Muscle layer of colon (tissue), 2 donors: ENCODE data around the gene AXDND1.
A peak's percentile ranks its signal among the peaks of the same experiment; 100 is the strongest.

Experiments used
- H3K27ac ChIP-seq: one replicate; pipeline ENCODE4 v1.7.0; 2013; ENCODE audit warnings: low read depth, mild to moderate bottlenecking, low read length, moderate library complexity
- H3K27me3 ChIP-seq, 2 donors: one replicate each; pipeline ENCODE4 v1.7.0; 2013; ENCODE audit warnings: low read length in 2 of 2, mild to moderate bottlenecking in 2 of 2; ENCODE audit not compliant: insufficient read depth in 2 of 2, control insufficient read depth in 1 of 2
- H3K36me3 ChIP-seq: one replicate; pipeline ENCODE4 v1.7.0; 2013; ENCODE audit warnings: mild to moderate bottlenecking, low read length; ENCODE audit not compliant: insufficient read depth
- H3K4me1 ChIP-seq: one replicate; pipeline ENCODE4 v1.7.0; 2013; ENCODE audit warnings: mild to moderate bottlenecking, low read length; ENCODE audit not compliant: insufficient read depth
- H3K4me3 ChIP-seq, 2 donors: one replicate each; pipeline ENCODE4 v1.7.0; 2013; ENCODE audit warnings: low read length in 2 of 2, low read depth in 1 of 2, mild to moderate bottlenecking in 1 of 2, moderate library complexity in 1 of 2
- H3K9ac ChIP-seq: one replicate; pipeline ENCODE4 v1.7.0; 2013; ENCODE audit warnings: low read length
- H3K9me3 ChIP-seq: one replicate; pipeline ENCODE4 v1.7.0; 2013; ENCODE audit warnings: mild to moderate bottlenecking, low read length
- donor health status: abdominal sarcoma.
- donor health status: Adenocarcinoma of cecum.

The AXDND1 gene

DNA sequence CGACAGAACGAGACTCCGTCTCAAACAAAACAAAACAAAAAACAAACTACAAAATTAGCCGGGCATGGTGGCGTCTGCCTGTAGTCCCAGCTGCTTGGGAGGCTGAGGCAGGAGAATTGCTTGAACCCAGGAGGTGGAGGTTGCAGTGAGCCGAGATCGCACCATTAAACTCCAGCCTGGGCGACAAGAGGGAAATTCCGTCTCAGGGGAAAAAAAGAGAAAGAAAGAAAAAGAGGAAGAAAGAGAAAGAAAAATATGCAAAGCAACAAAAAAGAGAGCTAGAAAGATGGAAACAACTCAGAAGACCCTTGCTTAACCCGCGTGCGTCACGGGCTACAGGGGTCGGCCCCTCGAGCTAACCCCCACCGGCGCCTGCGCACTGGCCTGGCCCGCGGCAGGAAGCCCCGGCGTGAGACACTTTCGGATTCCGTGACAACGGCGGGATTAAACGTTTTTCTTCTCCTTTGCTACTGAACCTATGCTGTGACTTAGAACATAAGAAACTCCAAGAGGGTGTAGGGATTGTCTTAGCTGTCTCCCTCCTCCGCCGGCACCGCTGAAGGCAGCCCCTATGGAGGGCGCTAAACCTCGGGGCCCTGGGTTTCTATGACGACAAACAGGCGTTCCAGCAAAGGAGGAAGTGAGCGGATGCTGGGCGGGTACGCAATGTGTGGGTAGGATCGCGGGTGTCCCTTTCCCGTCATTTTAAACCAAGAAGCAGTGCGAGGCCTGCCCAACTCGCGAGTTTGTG lies at the start of gene AXDND1:
TSS of gene AXDND1 (plus strand) at position 630 of the 751 bp plus-strand sequence. CDS start 539 bp downstream, outside the sequence.
- Histone ChIP-seq H3K4me3 (peak within 1 kb of the TSS; percentile 84 to 85), H3K36me3 (no peaks in the 10 kb centered on the region), H3K27ac (peak within 1 kb of the TSS; percentile 80), H3K9ac (peak within 1 kb of the TSS; percentile 78), H3K27me3 (no peaks in the 10 kb centered on the region), H3K4me1 (peaks cover 3% of the 10 kb centered on the region), H3K9me3 (no peaks in the 10 kb centered on the region)

- Histone ChIP-seq H3K36me3 (no peaks in the 10 kb centered on the region), H3K4me1 (no peaks in the 10 kb centered on the region), H3K9me3 (no peaks in the 10 kb centered on the region), H3K27ac (no peak overlapping the region), H3K27me3 (no peaks in the 10 kb centered on the region), H3K9ac (no peak overlapping the region), H3K4me3 (no peak overlapping the region)
Observed at GRCh38 chr1:179318491-179318890, 47.3 kb upstream of the AXDND1 start.

DNA sequence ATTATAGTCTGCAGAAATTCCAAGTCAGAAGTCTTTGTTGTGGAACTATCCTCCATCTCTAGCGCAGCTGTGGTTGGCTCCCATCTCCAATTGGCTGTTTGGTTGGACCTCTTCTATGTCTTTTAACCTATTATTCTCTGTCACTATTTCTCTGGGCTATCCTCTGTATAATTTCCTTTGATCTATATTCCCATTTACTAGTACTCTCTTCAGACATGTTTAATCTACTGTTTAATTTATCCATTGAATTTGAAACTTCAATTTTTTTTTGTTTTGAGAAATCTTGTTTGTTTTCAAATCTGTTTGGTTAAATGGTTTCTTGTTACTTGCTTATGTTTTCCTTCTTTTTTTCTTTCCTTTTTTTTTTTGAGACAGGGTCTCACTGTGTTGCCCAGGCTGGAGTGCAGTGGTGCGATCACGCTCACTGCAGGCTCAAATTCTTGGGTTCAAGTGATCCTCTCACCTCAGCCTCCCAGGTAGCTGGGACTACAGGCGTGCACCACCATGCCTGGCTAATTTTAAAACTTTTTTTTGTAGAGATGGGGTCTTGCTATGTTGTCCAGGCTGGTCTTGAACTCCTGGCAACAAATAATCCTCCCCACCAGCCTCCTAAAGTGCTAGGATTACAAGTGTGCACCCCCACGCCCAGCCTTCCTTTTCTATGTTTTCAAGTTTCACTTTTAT lies 44.1 kb upstream of the AXDND1 start:
- Histone ChIP-seq H3K9me3 (no peaks in the 10 kb centered on the region), H3K27me3 (no peaks in the 10 kb centered on the region), H3K9ac (no peak overlapping the region), H3K4me1 (no peaks in the 10 kb centered on the region), H3K4me3 (no peak overlapping the region), H3K27ac (no peak overlapping the region), H3K36me3 (no peaks in the 10 kb centered on the region)

DNA sequence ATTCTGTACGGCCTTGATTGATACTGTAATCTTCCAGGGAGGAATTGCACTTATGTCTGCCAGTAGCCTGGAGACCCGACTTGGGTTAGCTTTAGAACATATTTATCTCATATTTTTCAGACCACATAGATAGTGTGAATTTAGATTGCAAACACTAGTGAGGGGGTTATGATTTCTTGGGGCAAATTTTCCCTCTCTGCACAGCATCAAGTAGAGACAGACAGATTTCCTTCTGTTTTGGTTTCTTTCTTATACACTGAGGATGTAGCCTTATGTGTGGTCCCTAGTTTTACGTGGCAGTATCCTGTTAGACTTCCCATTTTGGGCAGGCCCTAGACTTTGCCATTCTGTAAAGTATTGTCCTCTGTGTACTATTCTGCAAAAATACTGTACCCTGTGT lies 43.2 kb upstream of the AXDND1 start:
- Histone ChIP-seq H3K4me3 (no peak overlapping the region), H3K9ac (no peak overlapping the region), H3K27ac (no peak overlapping the region), H3K4me1 (no peaks in the 10 kb centered on the region), H3K9me3 (no peaks in the 10 kb centered on the region), H3K27me3 (no peaks in the 10 kb centered on the region), H3K36me3 (no peaks in the 10 kb centered on the region)

DNA sequence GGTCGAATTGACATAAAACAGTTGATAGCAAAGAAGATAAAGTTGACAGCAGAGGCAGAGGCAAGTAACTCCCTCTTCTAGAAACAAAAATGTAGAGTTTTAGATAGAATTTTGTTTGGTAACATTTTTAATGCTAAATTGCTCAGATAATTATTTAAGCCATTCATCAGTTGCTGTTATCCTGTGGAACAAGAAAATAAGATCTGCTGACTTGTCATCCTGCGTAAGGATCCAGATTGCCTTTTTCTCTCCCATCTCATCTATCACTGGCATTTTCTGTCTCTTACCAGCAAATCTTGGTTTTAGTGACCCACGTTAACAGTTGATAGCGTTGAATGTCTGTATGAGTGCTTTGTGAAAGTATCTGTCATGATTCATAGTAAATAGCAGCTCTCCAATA lies 42.3 kb upstream of the AXDND1 start:
- Histone ChIP-seq H3K27me3 (no peaks in the 10 kb centered on the region), H3K9me3 (no peaks in the 10 kb centered on the region), H3K4me3 (no peak overlapping the region), H3K4me1 (no peaks in the 10 kb centered on the region), H3K9ac (no peak overlapping the region), H3K27ac (no peak overlapping the region), H3K36me3 (no peaks in the 10 kb centered on the region)

GRCh38 chr1:179325836-179326235 lies 39.9 kb upstream of the AXDND1 start:
- Histone ChIP-seq H3K27me3 (no peaks in the 10 kb centered on the region), H3K36me3 (no peaks in the 10 kb centered on the region), H3K9me3 (no peaks in the 10 kb centered on the region), H3K4me3 (no peak overlapping the region), H3K27ac (no peak overlapping the region), H3K4me1 (no peaks in the 10 kb centered on the region), H3K9ac (no peak overlapping the region)

GRCh38 chr1:179326746-179327145 lies 39.0 kb upstream of the AXDND1 start:
- H3K36me3 ChIP-seq: no peaks in the 10 kb centered on the region
- no peak overlapping the region for H3K27ac ChIP-seq
- H3K4me3 ChIP-seq: no peak overlapping the region
- no peak overlapping the region for H3K9ac ChIP-seq
- H3K9me3 ChIP-seq: no peaks in the 10 kb centered on the region
- H3K27me3 ChIP-seq: no peaks in the 10 kb centered on the region
- H3K4me1 ChIP-seq: no peaks in the 10 kb centered on the region

GRCh38 chr1:179327196-179327595 lies 38.6 kb upstream of the AXDND1 start:
- H3K27me3 ChIP-seq: no peaks in the 10 kb centered on the region
- H3K4me1 ChIP-seq: no peaks in the 10 kb centered on the region
- H3K9ac ChIP-seq: no peak overlapping the region
- H3K4me3 ChIP-seq: no peak overlapping the region
- H3K36me3 ChIP-seq: no peaks in the 10 kb centered on the region
- H3K9me3 ChIP-seq: no peaks in the 10 kb centered on the region
- H3K27ac ChIP-seq: no peak overlapping the region

- Histone ChIP-seq H3K9me3 (no peaks in the 10 kb centered on the region), H3K9ac (no peak overlapping the region), H3K4me3 (no peak overlapping the region), H3K36me3 (no peaks in the 10 kb centered on the region), H3K27me3 (no peaks in the 10 kb centered on the region), H3K27ac (no peak overlapping the region), H3K4me1 (no peaks in the 10 kb centered on the region)
Observed at GRCh38 chr1:179327679-179328078, 38.1 kb upstream of the AXDND1 start.

DNA sequence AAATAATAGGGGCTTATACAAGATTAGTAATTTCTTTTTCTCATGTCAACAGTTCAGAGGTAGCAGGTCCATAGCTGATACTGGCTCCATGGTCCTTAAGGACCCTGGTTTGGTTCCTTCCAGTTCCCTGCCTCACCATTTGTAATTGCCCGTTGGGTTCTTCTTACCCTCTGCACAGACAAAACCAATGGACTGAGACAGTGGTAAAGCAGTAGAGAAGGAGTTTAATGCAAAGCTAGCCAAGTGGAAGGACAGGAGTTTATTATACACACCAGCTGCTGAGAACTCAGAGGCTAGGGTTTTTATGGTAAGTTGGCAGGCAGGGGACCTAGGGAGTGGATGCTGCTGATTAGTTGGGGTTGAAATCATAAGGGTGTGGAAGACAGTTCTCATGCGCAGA lies 35.9 kb upstream of the AXDND1 start:
- H3K27ac ChIP-seq: no peak overlapping the region
- H3K9ac ChIP-seq: no peak overlapping the region

GRCh38 chr1:179334440-179334839 lies 31.3 kb upstream of the AXDND1 start:
- H3K36me3 ChIP-seq: no peaks in the 10 kb centered on the region
- no peak overlapping the region for H3K9ac ChIP-seq
- no peak overlapping the region for H3K4me3 ChIP-seq
- no peaks in the 10 kb centered on the region for H3K9me3 ChIP-seq
- no peaks in the 10 kb centered on the region for H3K27me3 ChIP-seq
- H3K27ac ChIP-seq: no peak overlapping the region
- no peaks in the 10 kb centered on the region for H3K4me1 ChIP-seq

More for the DNA sequence above, 35.9 kb upstream of the AXDND1 start:
- Histone ChIP-seq H3K27me3 (no peaks in the 10 kb centered on the region), H3K36me3 (no peaks in the 10 kb centered on the region), H3K9me3 (no peaks in the 10 kb centered on the region), H3K4me1 (no peaks in the 10 kb centered on the region), H3K4me3 (no peak overlapping the region)

- no peak overlapping the region for H3K27ac ChIP-seq
- H3K9me3 ChIP-seq: no peaks in the 10 kb centered on the region
- no peaks in the 10 kb centered on the region for H3K27me3 ChIP-seq
- no peak overlapping the region for H3K9ac ChIP-seq
- H3K4me1 ChIP-seq: no peaks in the 10 kb centered on the region
- peaks cover 2% of the 10 kb centered on the region for H3K36me3 ChIP-seq
- H3K4me3 ChIP-seq: no peak overlapping the region
Observed at GRCh38 chr1:179337288-179337687, 28.5 kb upstream of the AXDND1 start.
